IMR-90 (cell line): ENCODE data around the gene VWA8.

Experiments used
- BHLHE40 ChIP-seq: fragments of 150-350 bp; IDR thresholded peaks from 2 replicates; pipeline ENCODE4 v1.6.1; 2016; ENCODE audit warnings: mild to moderate bottlenecking, low read depth, low read length
- CTCF ChIP-seq: conservative IDR thresholded peaks from 2 replicates; pipeline ENCODE4 v1.5.1; 2012; ENCODE audit warnings: mild to moderate bottlenecking, low read depth, low read length, improper control_type of control experiment
- NFE2L2 ChIP-seq: fragments of 150-350 bp; IDR thresholded peaks from 2 replicates; pipeline ENCODE4 v1.6.1; 2016; ENCODE audit warnings: low read depth, mild to moderate bottlenecking, low read length
- POLR2A ChIP-seq: IDR thresholded peaks from 2 replicates; pipeline ENCODE4 v1.6.1; 2012; ENCODE audit warnings: mild to moderate bottlenecking, low read depth, low read length
- RAD21 ChIP-seq: IDR thresholded peaks from 2 replicates; pipeline ENCODE4 v1.6.1; 2012; ENCODE audit warnings: low read length, improper control_type of control experiment
- RFX5 ChIP-seq: IDR thresholded peaks from 2 replicates; pipeline ENCODE4 v1.8.0; 2012; ENCODE audit warnings: low read depth, mild to moderate bottlenecking, low read length, moderate library complexity
- SMC3 ChIP-seq: fragments of 150-350 bp; IDR thresholded peaks from 2 replicates; pipeline ENCODE4 v1.6.1; 2016; ENCODE audit warnings: low read depth, mild to moderate bottlenecking, antibody characterized with exemption, low read length, moderate library complexity

- no peak for TF ChIP-seq CTCF
- TF ChIP-seq BHLHE40, result no peak
- no peak for TF ChIP-seq SMC3
- TF ChIP-seq NFE2L2, result no peak
- TF ChIP-seq POLR2A, result no peak
- peak; percentile 10; the same call in 1 of the 2 replicates for TF ChIP-seq RAD21
- TF ChIP-seq RFX5, result no peak
Measured at GRCh38 chr13:41568972-41569351, 391.9 kb downstream of the VWA8 start.
